NCI-H2227 (cell line): ENCODE results near the gene TBC1D10A.

Experiments
- DNase-seq: peaks from one replicate; lab custom pipeline; 2025; ENCODE audit not compliant: unreplicated experiment; lab: John Stamatoyannopoulos, UW

Gene TBC1D10A

GRCh38 chr22:30321461-30321860, 5.3 kb downstream of the TBC1D10A start:
- DNase-seq, result no peak

- DNase-seq, result no peak
Measured at GRCh38 chr22:30320021-30320556, 6.7 kb downstream of the TBC1D10A start.

GRCh38 chr22:30318799-30319419, 7.8 kb downstream of the TBC1D10A start:
- no peak for DNase-seq

- no peak for DNase-seq
Measured at GRCh38 chr22:30317778-30318177, 9.0 kb downstream of the TBC1D10A start.

- DNase-seq, result no peak
Measured at GRCh38 chr22:30315962-30316576, 10.7 kb downstream of the TBC1D10A start.

- DNase-seq, result no peak
Measured at GRCh38 chr22:30314915-30315314, 11.8 kb downstream of the TBC1D10A start.

GRCh38 chr22:30313527-30314363, 13.0 kb downstream of the TBC1D10A start:
- DNase-seq, result no peak

GRCh38 chr22:30312053-30312452, 14.7 kb downstream of the TBC1D10A start:
- no peak for DNase-seq

GRCh38 chr22:30310881-30311771, 15.6 kb downstream of the TBC1D10A start:
- DNase-seq, result no peak

- no peak for DNase-seq
Measured at GRCh38 chr22:30309951-30310741, 16.6 kb downstream of the TBC1D10A start.

GRCh38 chr22:30308518-30309230, 18.1 kb downstream of the TBC1D10A start:
- DNase-seq, result no peak

- DNase-seq, result no peak
Measured at GRCh38 chr22:30308093-30308492, 18.6 kb downstream of the TBC1D10A start.

GRCh38 chr22:30307041-30307574, 19.6 kb downstream of the TBC1D10A start:
- DNase-seq, result no peak

- DNase-seq, result no peak
Measured at GRCh38 chr22:30306627-30307011, 20.1 kb downstream of the TBC1D10A start.

- no peak for DNase-seq
Measured at GRCh38 chr22:30305906-30306626, 20.7 kb downstream of the TBC1D10A start.

GRCh38 chr22:30305519-30305905, 21.2 kb downstream of the TBC1D10A start:
- DNase-seq, result no peak

- no peak for DNase-seq
Measured at GRCh38 chr22:30304495-30305244, 22.1 kb downstream of the TBC1D10A start.

- DNase-seq, result no peak
Measured at GRCh38 chr22:30302810-30303138, 24.0 kb downstream of the TBC1D10A start.
